ENCODE results near the gene EXOC2. TPM values are rescaled to one million over a fixed set of nuclear protein-coding genes. Genes with fewer than 3 reads are reported as not detected.

Gene EXOC2
- total RNA-seq, result 12.3 TPM in 2 replicates

DNA sequence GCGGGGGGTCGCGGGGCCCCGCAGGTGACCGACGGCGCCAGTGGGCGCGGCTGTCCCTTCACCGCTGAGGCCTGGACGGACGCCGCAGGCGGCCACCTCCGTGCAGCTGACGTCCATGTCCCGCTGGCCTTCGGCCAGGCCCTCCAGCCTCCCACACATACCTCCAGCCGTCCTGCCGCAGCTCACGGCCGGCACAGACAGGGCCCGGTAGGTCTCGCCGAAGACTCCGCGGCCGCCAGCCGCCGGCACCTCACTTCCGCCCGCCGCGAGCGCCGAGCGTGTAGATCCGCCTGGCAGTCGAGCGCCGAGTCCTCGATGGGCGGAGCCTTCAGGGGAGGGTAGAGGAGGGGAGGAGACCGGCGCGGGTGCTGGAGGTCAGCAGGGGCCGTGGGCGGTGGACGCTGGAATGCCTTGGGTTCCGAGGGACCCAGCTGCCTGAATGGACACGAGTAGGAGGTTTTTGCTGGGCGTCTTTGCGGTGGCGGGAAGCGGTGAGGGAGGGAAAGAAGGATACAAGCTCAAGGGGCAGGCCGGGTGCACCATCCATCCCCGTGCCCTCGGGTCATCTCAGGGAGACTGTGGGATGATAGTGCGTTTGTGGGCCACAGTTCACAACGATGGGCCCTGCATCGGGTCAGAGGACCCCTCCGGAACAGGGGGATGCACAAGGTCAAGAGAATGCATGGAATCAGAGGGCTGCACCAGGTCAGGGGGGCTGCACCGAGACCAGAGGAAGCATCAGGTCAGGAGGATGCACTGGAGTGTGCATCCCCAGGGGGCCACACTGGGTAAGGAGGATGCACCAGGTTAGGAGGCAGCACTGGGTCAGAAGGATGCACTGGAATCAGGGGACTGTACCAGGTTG lies at the start of gene EXOC2:
TSS of gene EXOC2 (minus strand) at position 282 of the 865 bp plus-strand sequence. CDS start 55,321 bp downstream, outside the sequence.

DNA sequence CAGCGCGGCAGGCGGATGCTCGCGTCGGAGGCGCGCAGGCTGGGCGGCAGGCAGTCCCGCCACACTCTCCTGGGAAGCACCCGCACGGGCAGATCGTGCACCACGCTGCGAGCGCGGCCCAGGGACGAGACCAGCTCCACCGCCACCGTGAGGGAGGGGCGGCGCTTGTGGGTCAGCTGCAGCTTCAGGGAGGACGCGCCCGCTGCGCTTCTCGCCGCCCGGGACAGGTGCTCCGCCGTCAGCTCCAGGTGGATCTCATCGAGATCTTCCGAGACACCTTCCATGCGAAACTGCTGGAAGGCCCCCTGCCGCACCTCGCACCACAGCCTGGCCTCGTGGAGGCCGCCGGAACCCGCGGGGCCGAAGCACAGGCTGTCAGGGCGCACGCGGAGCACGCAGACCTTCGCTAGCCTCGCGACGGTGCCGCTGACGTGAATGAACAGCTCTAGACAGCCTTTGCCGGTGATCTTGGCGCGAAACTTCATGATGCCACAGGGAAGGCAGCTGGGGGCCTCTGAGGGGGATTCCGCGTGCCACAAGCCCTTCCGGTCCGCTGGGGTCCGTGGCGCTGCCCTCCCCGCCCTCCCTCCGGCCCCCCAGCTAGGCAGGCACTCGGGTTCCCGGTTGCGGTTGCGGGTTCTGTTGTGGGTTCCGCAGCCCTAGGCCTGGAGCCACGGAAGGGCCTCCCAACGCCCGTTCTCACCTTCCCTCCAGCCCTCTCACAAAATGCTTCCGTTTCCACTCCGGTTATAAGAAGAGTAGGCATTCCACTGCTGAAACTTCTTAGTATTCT lies 36.3 kb downstream of the EXOC2 start, which contains the start of gene HUS1B:
TSS of gene HUS1B (minus strand) at position 641 of the 793 bp plus-strand sequence. CDS start at position 485, 156 bp downstream.

Other genes with a start within 250 kb of the EXOC2 start
- gene HUS1B, start 36.0 kb downstream of the EXOC2 start, total RNA-seq, result not detected in 2 replicates

Data from cardiac ventricle fibroblast (primary cell).